Left lung (tissue), 10 donors: ENCODE measurements around the gene PIP4P1. TPM values are rescaled to one million over a fixed set of nuclear protein-coding genes. Genes with fewer than 3 reads are reported as not detected.

Experiments
- ATAC-seq: fragments of 200-7000 bp; cut with Tn5 transposase; one replicate; pipeline ENCODE4 v1.9.1; 2020; ENCODE audit warnings: moderate library complexity
- DNase-seq, 4 donors: peaks; one replicate each; pipeline ENCODE4 v3.0.0-alpha.2; 2013 to 2020
- H3K27ac ChIP-seq, 2 donors: fragments of 200-600 bp; sonication (generic) in 1 of 2; one replicate each; pipeline versions ENCODE4 v1.5.0 to v1.8.0; 2020 to 2021
- H3K27me3 ChIP-seq, 2 donors: fragments of 200-600 bp; sonication (generic) in 1 of 2; one replicate each; pipeline versions ENCODE4 v1.5.0 to v1.8.0; 2020 to 2021
- H3K36me3 ChIP-seq, 2 donors: fragments of 200-600 bp; sonication (generic) in 1 of 2; one replicate each; pipeline versions ENCODE4 v1.5.0 to v1.8.0; 2020 to 2021
- H3K4me1 ChIP-seq, 2 donors: fragments of 200-600 bp; one replicate each; pipeline ENCODE4 v1.8.0; 2021
- H3K4me3 ChIP-seq, 2 donors: fragments of 200-600 bp; sonication (generic) in 1 of 2; one replicate each; pipeline versions ENCODE4 v1.5.0 to v1.8.0; 2020 to 2021; ENCODE audit warnings: mild to moderate bottlenecking in 1 of 2
- H3K9me3 ChIP-seq, 2 donors: fragments of 200-600 bp; sonication (generic) in 1 of 2; one replicate each; pipeline versions ENCODE4 v1.5.0 to v1.8.0; 2020 to 2021
- intact Hi-C, 2 donors: fragments of 100-400 bp; cut with DNase I; formaldehyde crosslinking; loops; one replicate each; pipeline versions ENCODE4 v1.11.2 to v1.14.2; 2022
- polyA plus RNA-seq, 6 donors: library from polyadenylated mRNA; unstranded; fragments of 120-200 nt; gene quantifications; one replicate each; pipeline ENCODE4 v1.2.1, GENCODE V29; 2013; ENCODE audit not compliant: insufficient read length in 6 of 6
- total RNA-seq, 2 donors: library from RNA; stranded (reverse); fragmentation: NEBNext Ultra II Directional; extraction: Animal tissue kit (Norgen Biotek cat#: 25700); gene quantifications; one replicate each; pipeline ENCODE4 v1.2.1, GENCODE V29; 2021
- TF ChIP-seq, protein P1 (sequence below), 2 donors: fragments of 200-600 bp; sonication (generic) in 1 of 2; IDR thresholded peaks; one replicate each; pipeline versions ENCODE4 v1.5.0 to v1.8.0; 2021; ENCODE audit warnings: antibody characterized with exemption in 2 of 2
- donor health status: DM: no; HTN: yes; CAD: no.
- donor health status: DM: no; HTN: no; CAD: no.

The PIP4P1 gene
- total and polyA plus RNA-seq, 8 donors = 24.9 to 40.3 (median 29.3) TPM

DNA sequence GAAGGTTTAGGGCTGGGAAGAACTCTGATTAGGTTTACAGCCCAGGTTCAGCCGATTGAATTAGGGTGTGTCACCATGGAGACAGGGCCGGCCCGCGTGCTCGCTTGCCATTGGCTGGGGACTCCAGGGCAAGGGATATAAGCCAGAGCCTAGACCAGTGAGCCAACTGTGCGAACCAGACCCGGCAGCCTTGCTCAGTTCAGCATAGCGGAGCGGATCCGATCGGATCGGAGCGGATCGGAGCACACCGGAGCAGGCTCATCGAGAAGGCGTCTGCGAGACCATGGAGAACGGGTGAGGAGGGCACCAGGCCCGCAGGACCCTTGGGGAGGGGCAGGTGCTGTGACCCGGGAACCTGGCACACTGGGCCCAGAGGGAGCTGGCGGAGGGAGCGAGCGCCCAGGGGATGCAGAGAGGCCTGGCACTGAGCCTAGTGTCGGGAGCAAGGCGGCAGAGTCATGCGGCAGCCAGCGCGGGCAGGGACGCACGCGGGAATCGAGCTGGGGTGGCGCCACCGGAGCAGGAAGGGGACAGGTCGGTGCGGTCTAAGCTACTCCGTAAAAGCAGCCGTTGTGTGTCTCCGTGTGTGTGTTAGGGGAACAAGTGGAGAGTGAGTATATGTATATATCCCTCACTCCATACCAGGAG is 8.1 kb upstream of the PIP4P1 start, which contains the start of gene PNP:
TSS of gene PNP (plus strand) at position 165 of the 648 bp plus-strand sequence. CDS start at position 284, 119 bp downstream.
- TF ChIP-seq, protein P1, sequence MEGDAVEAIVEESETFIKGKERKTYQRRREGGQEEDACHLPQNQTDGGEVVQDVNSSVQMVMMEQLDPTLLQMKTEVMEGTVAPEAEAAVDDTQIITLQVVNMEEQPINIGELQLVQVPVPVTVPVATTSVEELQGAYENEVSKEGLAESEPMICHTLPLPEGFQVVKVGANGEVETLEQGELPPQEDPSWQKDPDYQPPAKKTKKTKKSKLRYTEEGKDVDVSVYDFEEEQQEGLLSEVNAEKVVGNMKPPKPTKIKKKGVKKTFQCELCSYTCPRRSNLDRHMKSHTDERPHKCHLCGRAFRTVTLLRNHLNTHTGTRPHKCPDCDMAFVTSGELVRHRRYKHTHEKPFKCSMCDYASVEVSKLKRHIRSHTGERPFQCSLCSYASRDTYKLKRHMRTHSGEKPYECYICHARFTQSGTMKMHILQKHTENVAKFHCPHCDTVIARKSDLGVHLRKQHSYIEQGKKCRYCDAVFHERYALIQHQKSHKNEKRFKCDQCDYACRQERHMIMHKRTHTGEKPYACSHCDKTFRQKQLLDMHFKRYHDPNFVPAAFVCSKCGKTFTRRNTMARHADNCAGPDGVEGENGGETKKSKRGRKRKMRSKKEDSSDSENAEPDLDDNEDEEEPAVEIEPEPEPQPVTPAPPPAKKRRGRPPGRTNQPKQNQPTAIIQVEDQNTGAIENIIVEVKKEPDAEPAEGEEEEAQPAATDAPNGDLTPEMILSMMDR (IDR thresholded peaks at IDR 0.05) = no peak
- intact Hi-C loops = no loop called here
- no peaks in the 10 kb centered on the region for H3K27me3 ChIP-seq
- peak within 1 kb of the TSS; percentile 61 to 76 for H3K4me3 ChIP-seq
- peak within 1 kb of the TSS; percentile 83 to 92 for H3K27ac ChIP-seq
- DNase-seq = peak; percentile 60 to 95 (median 88)
- H3K4me1 ChIP-seq = peaks cover 0 to 37% of the 10 kb centered on the region in 2 donors
- H3K9me3 ChIP-seq = no peaks in the 10 kb centered on the region
- peak; percentile 97 for ATAC-seq
- H3K36me3 ChIP-seq = peaks cover 0 to 27% of the 10 kb centered on the region in 2 donors

DNA sequence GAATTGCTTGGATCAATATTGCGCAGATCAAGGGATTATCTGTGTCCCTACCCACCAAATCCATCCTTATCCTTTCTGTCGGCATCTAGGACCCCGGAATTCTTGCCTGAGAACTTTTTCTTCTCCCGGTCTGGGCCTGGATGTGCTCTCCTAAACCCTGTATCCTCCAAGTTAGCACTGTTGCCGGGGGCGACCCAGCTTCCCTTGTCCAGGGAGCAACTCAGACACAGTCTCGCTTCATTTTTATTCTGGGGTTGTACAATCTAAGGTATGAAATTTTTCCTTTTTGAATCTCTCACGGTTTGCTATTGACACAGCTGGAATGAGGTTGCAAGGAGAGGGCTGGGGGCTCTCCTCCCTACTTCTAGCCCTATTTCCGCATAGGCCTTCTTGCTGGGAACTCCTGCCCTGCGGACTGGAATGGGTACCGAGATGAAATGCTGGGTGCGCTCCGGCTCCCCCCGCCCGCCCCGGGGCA is 7.6 kb upstream of the PIP4P1 start:
- DNase-seq = peak in 2 of 4 donors; percentile 26 to 85
- intact Hi-C loops = no loop called here

DNA sequence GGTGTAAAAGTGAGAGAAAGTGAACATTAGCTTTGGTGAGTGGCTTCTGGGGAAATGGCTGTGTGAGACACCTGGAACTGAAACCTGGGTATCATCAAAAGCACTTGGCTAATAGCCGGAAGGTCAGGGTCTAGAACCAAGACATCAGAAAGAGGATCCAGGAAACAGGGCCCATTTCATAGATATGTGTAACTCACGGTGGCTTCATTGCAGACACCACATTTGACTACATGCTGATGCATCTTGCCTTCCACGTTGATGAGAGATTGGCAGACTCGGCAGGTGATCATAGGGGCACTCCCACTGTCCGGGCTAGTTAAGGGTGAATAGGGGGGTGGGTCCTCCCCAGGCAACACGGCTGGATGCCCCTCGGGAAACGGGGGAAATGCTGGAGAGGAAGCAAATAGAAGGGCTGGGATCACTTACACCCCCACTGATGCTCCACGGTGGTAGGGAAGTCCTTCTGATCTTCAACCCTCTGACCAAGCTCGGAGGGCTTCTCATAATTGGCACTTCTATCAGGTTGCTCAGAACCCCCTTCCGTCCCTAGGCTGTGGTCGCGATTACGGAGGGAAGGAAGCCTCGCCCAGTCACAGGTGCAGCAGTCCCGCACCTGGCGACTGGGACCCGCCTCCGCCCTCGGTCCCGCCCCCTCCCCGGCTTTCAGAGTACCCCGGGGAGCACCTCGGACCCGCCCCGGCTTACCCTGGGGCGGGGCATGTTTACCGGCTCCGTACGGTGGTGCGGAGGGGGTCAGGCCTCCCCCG is 593 bp downstream of the PIP4P1 start:
- intact Hi-C loops = no loop called here
- no peaks in the 10 kb centered on the region for H3K9me3 ChIP-seq
- no peaks in the 10 kb centered on the region for H3K27me3 ChIP-seq
- H3K27ac ChIP-seq = peak overlapping the region; percentile 88 to 89
- peak in 2 of 4 donors; percentile 44 to 61 for DNase-seq
- H3K4me3 ChIP-seq = peak overlapping the region; percentile 85 to 88
- TF ChIP-seq, protein P1 (IDR thresholded peaks at IDR 0.05) = no peak
- H3K4me1 ChIP-seq = peaks cover 25 to 53% of the 10 kb centered on the region in 2 donors
- peak; percentile 41 for ATAC-seq
- H3K36me3 ChIP-seq = peaks cover 0 to 34% of the 10 kb centered on the region in 2 donors

More for the DNA sequence above, 7.6 kb upstream of the PIP4P1 start:
- H3K27ac ChIP-seq = peak overlapping the region; percentile 83 to 92
- H3K9me3 ChIP-seq = no peaks in the 10 kb centered on the region
- peak overlapping the region; percentile 61 to 76 for H3K4me3 ChIP-seq
- H3K27me3 ChIP-seq = no peaks in the 10 kb centered on the region
- peak; percentile 1 for ATAC-seq
- H3K4me1 ChIP-seq = peaks cover 0 to 37% of the 10 kb centered on the region in 2 donors
- H3K36me3 ChIP-seq = peaks cover 0 to 21% of the 10 kb centered on the region in 2 donors
- TF ChIP-seq, protein P1 (IDR thresholded peaks at IDR 0.05) = no peak

DNA sequence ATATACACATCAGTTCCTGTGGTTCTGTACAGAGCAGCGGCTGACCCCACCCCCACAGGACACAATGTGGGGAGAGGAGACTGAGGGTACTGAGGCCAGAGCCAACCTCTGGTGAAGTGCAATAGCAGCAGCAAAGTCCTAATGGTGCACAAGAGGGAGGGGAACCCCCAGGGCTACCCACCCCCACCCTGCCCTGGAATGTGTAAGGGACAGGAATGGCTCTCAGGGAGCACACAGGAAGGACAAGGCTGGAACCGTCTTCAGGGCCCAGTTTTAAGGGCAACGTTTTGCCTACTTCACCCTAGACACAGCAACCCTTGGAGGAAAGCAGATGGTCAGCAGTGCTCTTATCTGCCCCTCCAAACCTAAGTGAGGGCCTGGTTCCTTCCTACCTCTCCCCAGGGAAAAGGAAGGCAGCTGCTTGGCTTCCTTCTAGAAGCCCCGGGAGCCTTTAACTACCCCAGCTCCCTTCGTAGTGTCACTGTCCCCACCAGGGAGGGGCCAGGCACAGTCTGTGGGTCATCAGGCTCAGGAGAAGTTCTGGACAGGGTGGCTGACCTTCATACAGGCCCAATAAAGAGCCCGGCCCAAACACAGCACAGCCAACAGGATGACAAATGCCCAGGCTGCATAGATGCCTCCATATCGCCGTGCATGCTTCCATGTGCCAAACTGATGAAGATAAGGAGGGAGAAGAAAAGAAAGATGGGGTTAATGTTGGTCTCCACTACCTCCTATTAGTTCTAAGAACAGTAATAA is 3.0 kb downstream of the PIP4P1 start:
- Histone ChIP-seq H3K36me3 (peaks cover 0 to 34% of the 10 kb centered on the region in 2 donors), H3K4me1 (peaks cover 29 to 66% of the 10 kb centered on the region in 2 donors), H3K9me3 (no peaks in the 10 kb centered on the region), H3K27me3 (no peaks in the 10 kb centered on the region), H3K4me3 (no peak overlapping the region), H3K27ac (peak overlapping the region in 1 of 2 donors; percentile 39)
- TF ChIP-seq, protein P1 (IDR thresholded peaks at IDR 0.05) = no peak
- ATAC-seq (no peak), DNase-seq (no peak)
- intact Hi-C loops = no loop called here
